ENCODE data around the gene TMEM156. TPM values are rescaled to one million over a fixed set of nuclear protein-coding genes. Genes with fewer than 3 reads are reported as not detected.

TMEM156 gene
- total RNA-seq, 1 donor from 2014 or later = not detected

- H3K36me3 Mint-ChIP-seq = peaks cover 2% of the 10 kb centered on the region
- no peak overlapping the region for H3K4me3 Mint-ChIP-seq
- TF ChIP-seq CTCF (IDR thresholded peaks at IDR 0.05) = no peak
- TF ChIP-seq EZH2phosphoT487 (IDR thresholded peaks at IDR 0.05) = no peak
- TF ChIP-seq EZH2 (IDR thresholded peaks at IDR 0.05) = no peak
These were observed 111.5 kb downstream of the TMEM156 start for GRCh38 chr4:38920677-38921076.

DNA sequence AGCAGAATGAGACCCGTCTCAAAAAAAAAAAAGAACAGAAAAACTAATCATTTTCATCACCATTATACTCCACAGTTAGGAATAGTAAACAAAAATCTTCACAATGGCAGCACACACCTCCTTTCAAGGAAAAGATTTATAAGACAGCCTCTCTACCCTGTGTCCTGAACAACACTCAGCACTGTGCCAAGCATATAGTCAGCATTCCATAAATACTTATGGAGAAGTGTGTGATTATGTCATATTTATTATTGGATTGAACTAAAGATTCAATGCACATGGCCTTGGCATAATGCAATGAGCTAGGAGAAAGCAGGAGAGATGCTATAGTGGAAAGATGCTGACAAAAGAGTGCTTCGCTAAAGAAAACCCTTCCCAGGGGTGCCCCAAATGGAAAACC is 112.0 kb downstream of the TMEM156 start:
- no peak for TF ChIP-seq CTCF (IDR thresholded peaks at IDR 0.05)
- TF ChIP-seq EZH2phosphoT487 (IDR thresholded peaks at IDR 0.05) = no peak
- TF ChIP-seq EZH2 (IDR thresholded peaks at IDR 0.05) = no peak
- Histone ChIP-seq H3K4me2 (no peak overlapping the region), H4K20me1 (ENCODE audit: low read depth) (no peaks in the 10 kb centered on the region), H3K9ac (no peak overlapping the region), H3K27me3 (no peaks in the 10 kb centered on the region), H3K79me2 (ENCODE audit: low read depth) (no peaks in the 10 kb centered on the region), H3K4me1 (peaks cover 11% of the 10 kb centered on the region), H3K4me3 (no peak overlapping the region), H2AFZ (replicated peaks) (no peak overlapping the region), H3K9me3 (ENCODE audit: low read depth) (no peaks in the 10 kb centered on the region), H3K27ac (no peak overlapping the region), H3K36me3 (no peaks in the 10 kb centered on the region), H3F3A (ENCODE audit: low read depth) (no peaks in the 10 kb centered on the region)
- peaks cover 28% of the 10 kb centered on the region for H3K4me1 Mint-ChIP-seq
- no peak overlapping the region for H3K27ac Mint-ChIP-seq
- no peaks in the 10 kb centered on the region for H3K9me3 Mint-ChIP-seq
- no peak overlapping the region for H3K4me3 Mint-ChIP-seq
- no peak for DNase-seq (ENCODE audit: low spot score)
- H3K27me3 Mint-ChIP-seq (ENCODE audit: insufficient read depth, low read depth) = no peaks in the 10 kb centered on the region
- H3K36me3 Mint-ChIP-seq = peaks cover 2% of the 10 kb centered on the region

More at GRCh38 chr4:38920677-38921076, 111.5 kb downstream of the TMEM156 start:
- no peak overlapping the region for H2AFZ ChIP-seq (replicated peaks)
- no peak for DNase-seq (ENCODE audit: low spot score)
- Mint-ChIP-seq H3K9me3 (no peaks in the 10 kb centered on the region), H3K27ac (no peak overlapping the region), H3K27me3 (ENCODE audit: insufficient read depth, low read depth) (no peaks in the 10 kb centered on the region), H3K4me1 (peaks cover 33% of the 10 kb centered on the region)
- H3K9ac ChIP-seq = no peak overlapping the region
- no peaks in the 10 kb centered on the region for H3K9me3 ChIP-seq (ENCODE audit: low read depth)
- H4K20me1 ChIP-seq (ENCODE audit: low read depth) = no peaks in the 10 kb centered on the region
- no peaks in the 10 kb centered on the region for H3K79me2 ChIP-seq (ENCODE audit: low read depth)
- H3K4me1 ChIP-seq = peaks cover 16% of the 10 kb centered on the region
- H3K27ac ChIP-seq = no peak overlapping the region
- no peaks in the 10 kb centered on the region for H3K27me3 ChIP-seq
- no peaks in the 10 kb centered on the region for H3K36me3 ChIP-seq
- no peaks in the 10 kb centered on the region for H3F3A ChIP-seq (ENCODE audit: low read depth)
- H3K4me3 ChIP-seq = no peak overlapping the region
- H3K4me2 ChIP-seq = no peak overlapping the region

GRCh38 chr4:38919494-38919893 is 112.7 kb downstream of the TMEM156 start:
- Histone ChIP-seq H3K4me3 (no peak overlapping the region), H3K36me3 (no peaks in the 10 kb centered on the region), H3F3A (ENCODE audit: low read depth) (no peaks in the 10 kb centered on the region), H2AFZ (replicated peaks) (no peak overlapping the region), H3K9ac (no peak overlapping the region), H3K27ac (no peak overlapping the region), H4K20me1 (ENCODE audit: low read depth) (no peaks in the 10 kb centered on the region), H3K4me1 (peaks cover 4% of the 10 kb centered on the region), H3K9me3 (ENCODE audit: low read depth) (no peaks in the 10 kb centered on the region), H3K79me2 (ENCODE audit: low read depth) (no peaks in the 10 kb centered on the region), H3K4me2 (no peak overlapping the region), H3K27me3 (no peaks in the 10 kb centered on the region)
- no peak for TF ChIP-seq EZH2phosphoT487 (IDR thresholded peaks at IDR 0.05)
- no peak for TF ChIP-seq EZH2 (IDR thresholded peaks at IDR 0.05)
- TF ChIP-seq CTCF (IDR thresholded peaks at IDR 0.05) = no peak
- H3K4me3 Mint-ChIP-seq = no peak overlapping the region
- DNase-seq (ENCODE audit: low spot score) = no peak
- peaks cover 23% of the 10 kb centered on the region for H3K4me1 Mint-ChIP-seq
- H3K27me3 Mint-ChIP-seq (ENCODE audit: insufficient read depth, low read depth) = no peaks in the 10 kb centered on the region
- peaks cover 2% of the 10 kb centered on the region for H3K36me3 Mint-ChIP-seq
- H3K9me3 Mint-ChIP-seq = no peaks in the 10 kb centered on the region
- no peak overlapping the region for H3K27ac Mint-ChIP-seq
